HFFc6 (cell line): ENCODE measurements around the gene SPTBN2. TPM values are rescaled to one million over a fixed set of nuclear protein-coding genes. Genes with fewer than 3 reads are reported as not detected.

ENCODE experiments used
- DNase-seq: peaks from one replicate; pipeline ENCODE4 v3.0.0-alpha.2; 2018
- H3K27ac Mint-ChIP-seq: 2 replicates; pipeline ENCODE4 v1.8.0; 2020; ENCODE audit warnings: mild to moderate bottlenecking, mixed read lengths
- H3K27me3 Mint-ChIP-seq: 2 replicates; pipeline ENCODE4 v1.8.0; 2021; ENCODE audit warnings: mild to moderate bottlenecking, moderate library complexity, mixed read lengths; ENCODE audit not compliant: insufficient read depth
- H3K36me3 Mint-ChIP-seq: 2 replicates; pipeline ENCODE4 v1.8.0; 2021; ENCODE audit warnings: low read depth, mixed read lengths
- H3K4me1 Mint-ChIP-seq: 2 replicates; pipeline ENCODE4 v1.8.0; 2020; ENCODE audit warnings: low read depth, mixed read lengths
- H3K4me3 Mint-ChIP-seq: 2 replicates; pipeline ENCODE4 v1.8.0; 2020; ENCODE audit warnings: mild to moderate bottlenecking, moderate library complexity, mixed read lengths
- H3K9me3 Mint-ChIP-seq: 2 replicates; pipeline ENCODE4 v1.8.0; 2020; ENCODE audit warnings: mild to moderate bottlenecking, mixed read lengths
- total RNA-seq, 6 experiments: library from RNA; stranded (reverse); fragmentation: NEBNext Ultra II Directional; extraction: Animal tissue kit (Norgen Biotek cat#: 25700); gene quantifications; 2 replicates in 1 of 6; 3 replicates in 5 of 6; pipeline ENCODE4 v1.2.3, GENCODE V29; 2021
- TF ChIP-seq, protein P1 (sequence below): fragments of 200-600 bp; sonication (generic); IDR thresholded peaks from 2 replicates; pipeline ENCODE4 v1.5.0; 2021; ENCODE audit warnings: antibody characterized with exemption, mild to moderate bottlenecking

Gene SPTBN2
- total RNA-seq, 6 experiments from 2014 or later = 0.13 to 0.94 (median 0.33) TPM; not detected in 1

GRCh38 chr11:66719111-66719872 lies 9.7 kb downstream of the SPTBN2 start:
- Mint-ChIP-seq H3K36me3 (no peaks in the 10 kb centered on the region), H3K4me3 (no peak overlapping the region), H3K9me3 (no peaks in the 10 kb centered on the region), H3K27me3 (peaks cover 43% of the 10 kb centered on the region), H3K4me1 (peaks cover 8% of the 10 kb centered on the region; the same call in 1 of the 2 replicates), H3K27ac (no peak overlapping the region)
- TF ChIP-seq, protein P1, sequence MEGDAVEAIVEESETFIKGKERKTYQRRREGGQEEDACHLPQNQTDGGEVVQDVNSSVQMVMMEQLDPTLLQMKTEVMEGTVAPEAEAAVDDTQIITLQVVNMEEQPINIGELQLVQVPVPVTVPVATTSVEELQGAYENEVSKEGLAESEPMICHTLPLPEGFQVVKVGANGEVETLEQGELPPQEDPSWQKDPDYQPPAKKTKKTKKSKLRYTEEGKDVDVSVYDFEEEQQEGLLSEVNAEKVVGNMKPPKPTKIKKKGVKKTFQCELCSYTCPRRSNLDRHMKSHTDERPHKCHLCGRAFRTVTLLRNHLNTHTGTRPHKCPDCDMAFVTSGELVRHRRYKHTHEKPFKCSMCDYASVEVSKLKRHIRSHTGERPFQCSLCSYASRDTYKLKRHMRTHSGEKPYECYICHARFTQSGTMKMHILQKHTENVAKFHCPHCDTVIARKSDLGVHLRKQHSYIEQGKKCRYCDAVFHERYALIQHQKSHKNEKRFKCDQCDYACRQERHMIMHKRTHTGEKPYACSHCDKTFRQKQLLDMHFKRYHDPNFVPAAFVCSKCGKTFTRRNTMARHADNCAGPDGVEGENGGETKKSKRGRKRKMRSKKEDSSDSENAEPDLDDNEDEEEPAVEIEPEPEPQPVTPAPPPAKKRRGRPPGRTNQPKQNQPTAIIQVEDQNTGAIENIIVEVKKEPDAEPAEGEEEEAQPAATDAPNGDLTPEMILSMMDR = no peak
- DNase-seq = no peak

DNA sequence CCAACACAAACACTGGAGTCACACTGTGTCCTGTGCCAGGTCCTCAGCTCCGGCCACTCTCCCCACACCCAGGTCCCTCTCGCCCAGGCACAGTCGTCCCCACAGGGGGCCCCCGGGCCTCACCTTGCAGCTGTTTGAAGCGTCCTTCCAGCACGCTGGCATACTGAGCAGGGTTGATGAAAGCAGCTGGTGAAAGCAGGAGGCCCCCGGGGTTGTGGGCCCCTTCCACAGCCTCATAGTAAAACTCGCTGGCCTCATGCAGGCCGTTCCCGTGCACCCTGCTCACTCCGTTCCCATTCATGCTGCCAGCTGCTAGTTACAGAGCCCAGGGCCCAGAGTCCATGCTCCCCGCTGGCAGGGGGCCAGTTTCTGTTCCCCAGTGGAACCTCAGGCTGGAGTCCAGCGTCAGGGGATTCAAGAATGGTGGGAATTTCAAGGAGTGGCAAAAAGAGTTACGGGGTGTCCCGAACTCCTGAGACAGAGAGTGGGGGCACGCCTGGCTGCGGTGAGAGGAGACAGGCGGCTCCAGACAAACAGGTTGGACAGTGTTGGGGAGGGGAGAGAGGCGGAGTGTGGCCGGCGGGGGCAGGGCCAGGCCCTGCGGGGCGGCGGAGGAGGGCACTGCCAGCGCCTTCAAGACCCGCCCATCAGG lies 10.6 kb downstream of the SPTBN2 start:
- Mint-ChIP-seq H3K9me3 (no peaks in the 10 kb centered on the region), H3K4me1 (peaks cover 8% of the 10 kb centered on the region; the same call in 1 of the 2 replicates), H3K36me3 (no peaks in the 10 kb centered on the region), H3K27ac (no peak overlapping the region), H3K4me3 (no peak overlapping the region), H3K27me3 (peaks cover 47% of the 10 kb centered on the region)
- TF ChIP-seq, protein P1 = no peak
- DNase-seq = no peak

- H3K9me3 Mint-ChIP-seq = no peaks in the 10 kb centered on the region
- no peak overlapping the region for H3K27ac Mint-ChIP-seq
- peaks cover 42% of the 10 kb centered on the region for H3K27me3 Mint-ChIP-seq
- TF ChIP-seq, protein P1 = no peak
- no peaks in the 10 kb centered on the region for H3K36me3 Mint-ChIP-seq
- H3K4me1 Mint-ChIP-seq = peaks cover 8% of the 10 kb centered on the region; the same call in 1 of the 2 replicates
- no peak for DNase-seq
- H3K4me3 Mint-ChIP-seq = no peak overlapping the region
Observed at GRCh38 chr11:66717925-66718319, 11.1 kb downstream of the SPTBN2 start.

GRCh38 chr11:66716996-66717395 lies 12.0 kb downstream of the SPTBN2 start:
- DNase-seq = no peak
- Mint-ChIP-seq H3K4me3 (no peak overlapping the region), H3K36me3 (no peaks in the 10 kb centered on the region), H3K27ac (no peak overlapping the region), H3K9me3 (no peaks in the 10 kb centered on the region), H3K27me3 (peaks cover 46% of the 10 kb centered on the region), H3K4me1 (peaks cover 8% of the 10 kb centered on the region; the same call in 1 of the 2 replicates)
- TF ChIP-seq, protein P1 = no peak

- Mint-ChIP-seq H3K36me3 (no peaks in the 10 kb centered on the region), H3K27me3 (peaks cover 48% of the 10 kb centered on the region), H3K27ac (no peak overlapping the region), H3K9me3 (no peaks in the 10 kb centered on the region), H3K4me3 (no peak overlapping the region), H3K4me1 (peaks cover 7% of the 10 kb centered on the region; the same call in 1 of the 2 replicates)
- TF ChIP-seq, protein P1 = no peak
- no peak for DNase-seq
Observed at GRCh38 chr11:66715346-66716085, 13.5 kb downstream of the SPTBN2 start.
